HepG2 (cell line): ENCODE results near the gene LEAP2. TPM values are rescaled to one million over a fixed set of nuclear protein-coding genes. Genes with fewer than 3 reads are reported as not detected.
A peak's percentile ranks its signal among the peaks of the same experiment; 100 is the strongest.
"Not testable (repeated sequence)": the region's sequence is repeated elsewhere in the genome, so short reads cannot be mapped to it uniquely, and the experiment has no call there.

ENCODE experiments used
- ATAC-seq: fragments of 200-7000 bp; cut with Tn5 transposase; 3 replicates; pipeline ENCODE4 v1.9.1; 2020; ENCODE audit warnings: mild to moderate bottlenecking, moderate library complexity
- BruUV-seq: library from RNA; stranded (reverse); fragments of 400-500 nt; replicated peaks from 2 replicates; lab custom pipeline; 2021; lab: Mats Ljungman, UMichigan
- CTCF ChIA-PET: fragments of 300-600 bp; formaldehyde crosslinking; extraction: SDS; loops from one replicate; lab custom pipeline; 2021; ENCODE audit warnings: low total read pairs, inconsistent platforms, low intra/inter-chr PET ratio; lab: Yijun Ruan, JAX
- POLR2A ChIA-PET: fragments of 350-600 bp; sonication (Branson Sonifier 250); formaldehyde crosslinking; loops from one replicate; lab custom pipeline; 2020; ENCODE audit warnings: antibody characterized with exemption, inconsistent platforms; lab: Yijun Ruan, JAX
- DNase-seq: peaks from one replicate; pipeline ENCODE4 v3.0.0-alpha.2; 2015; ENCODE audit warnings: low spot score
- FAIRE-seq: peaks from 3 replicates; lab custom pipeline; 2011; peaks lifted over from hg19 to GRCh38; lab: Jason Lieb, UNC
- H2AFZ ChIP-seq: one replicate; pipeline ENCODE4 v1.6.1; 2011; ENCODE audit warnings: low read length, inconsistent platforms
- H3K27ac ChIP-seq: fragments of 300-600 bp; 3 replicates; pipeline ENCODE4 v1.8.0; 2011; ENCODE audit warnings: mixed run types, mild to moderate bottlenecking, mixed read lengths, low read length, inconsistent platforms; ENCODE audit not compliant: insufficient read depth; ENCODE audit errors: extremely low read length
- H3K27me3 ChIP-seq, 2 experiments: fragments of 200-600 bp in 1 of 2; 2 replicates in 1 of 2; 3 replicates in 1 of 2; pipeline versions ENCODE4 v1.6.0 to v1.8.0; 2011; ENCODE audit warnings: low read length in 2 of 2, mild to moderate bottlenecking in 2 of 2, moderate library complexity in 2 of 2, inconsistent platforms in 1 of 2; ENCODE audit not compliant: insufficient read depth in 2 of 2, control insufficient read depth in 1 of 2
- H3K36me3 ChIP-seq, 2 experiments: fragments of 200-600 bp in 1 of 2; replicated peaks in 1 of 2; 2 replicates in 1 of 2; 3 replicates in 1 of 2; pipeline versions ENCODE4 v1.5.1 to v1.8.0; 2011; ENCODE audit warnings: low read length in 2 of 2, inconsistent platforms in 1 of 2; ENCODE audit not compliant: insufficient read depth in 2 of 2, control insufficient read depth in 1 of 2
- H3K4me1 ChIP-seq: 2 replicates; pipeline ENCODE4 v1.5.1; 2012; ENCODE audit warnings: low read length, inconsistent platforms; ENCODE audit not compliant: insufficient read depth
- H3K4me2 ChIP-seq: 2 replicates; pipeline ENCODE4 v1.6.0; 2011; ENCODE audit warnings: low read depth, low read length, inconsistent platforms
- H3K4me3 ChIP-seq, 3 experiments: fragments of 200-600 bp in 1 of 3; sonication (generic), shearing (Covaris generic) in 1 of 3; replicated peaks in 1 of 3; 2 replicates each; pipeline ENCODE4 v1.5.1; 2011 to 2016; ENCODE audit warnings: low read length in 3 of 3, inconsistent platforms in 2 of 3, low read depth in 2 of 3, mild to moderate bottlenecking in 2 of 3, control low read depth in 1 of 3, mixed read lengths in 1 of 3; ENCODE audit not compliant: insufficient read depth in 1 of 3
- H3K79me2 ChIP-seq: one replicate; pipeline ENCODE4 v1.6.1; 2011; ENCODE audit warnings: low read length, inconsistent platforms; ENCODE audit not compliant: insufficient read depth
- H3K9ac ChIP-seq: 2 replicates; pipeline ENCODE4 v1.6.0; 2011; ENCODE audit warnings: mild to moderate bottlenecking, low read depth, low read length, inconsistent platforms; ENCODE audit not compliant: insufficient read depth
- H3K9me3 ChIP-seq: 2 replicates; pipeline ENCODE4 v1.5.1; 2012; ENCODE audit warnings: mild to moderate bottlenecking, low read length
- H4K20me1 ChIP-seq: 2 replicates; pipeline ENCODE4 v1.6.0; 2011; ENCODE audit warnings: inconsistent platforms, mild to moderate bottlenecking, low read length, moderate library complexity; ENCODE audit not compliant: insufficient read depth
- ZMYM3 ChIP-seq: sonication (generic); formaldehyde crosslinking; IDR thresholded peaks from 2 replicates; pipeline ENCODE4 v1.5.1; 2020; ENCODE audit warnings: mild to moderate bottlenecking, missing genetic modification reagents
- ZNF121 ChIP-seq: sonication (generic); formaldehyde crosslinking; IDR thresholded peaks from 2 replicates; pipeline ENCODE4 v1.5.0; 2020; ENCODE audit warnings: mild to moderate bottlenecking, missing genetic modification reagents
- ZNF672 ChIP-seq: sonication (generic); formaldehyde crosslinking; IDR thresholded peaks from 2 replicates; pipeline ENCODE4 v1.8.1; 2022; ENCODE audit warnings: missing genetic modification reagents
- WGBS: methylation state at CpG from one replicate; pipeline ENCODE4 v1.1.6; 2017; ENCODE audit warnings: low lambda C conversion rate; 5-methylcytosine and 5-hydroxymethylcytosine counted together
- in situ Hi-C: cut with HindIII; loops from 2 replicates; pipeline ENCODE4 v1.10.0; 2017; ENCODE audit warnings: low pct_unique_long_range_greater_than_20kb; ENCODE audit not compliant: extremely low pct_ligation_motif_present
- intact Hi-C: fragments of 100-400 bp; cut with micrococcal nuclease; formaldehyde crosslinking; loops from one replicate; pipeline ENCODE4 v1.10.0; 2022; ENCODE audit not compliant: unreplicated experiment
- polyA plus RNA-seq, 8 experiments: library from polyadenylated mRNA; depleted of rRNA in 3 of 8; stranded (reverse) in 7 of 8; unstranded in 1 of 8; fragments of >200 nt; fragmentation: Illumina TruSeq in 4 of 8; extraction: Trizol in 4 of 8; gene quantifications; 2 replicates each; pipeline versions ENCODE4 v1.2.1 to v1.2.3, GENCODE V29; 2011 to 2016; ENCODE audit warnings: low read depth in 4 of 8, missing spikeins in 1 of 8, mixed read lengths in 1 of 8; ENCODE audit not compliant: insufficient read depth in 1 of 8
- total RNA-seq, 5 experiments: library from RNA; depleted of rRNA; stranded (reverse); fragments of >200 nt; fragmentation: Illumina TruSeq; extraction: Trizol; gene quantifications; 2 replicates each; pipeline ENCODE4 v1.2.3, GENCODE V29; 2016; ENCODE audit warnings: low read depth in 1 of 5
- TF ChIP-seq, protein P1 (sequence below): sonication (generic); formaldehyde crosslinking; IDR thresholded peaks from 2 replicates; pipeline ENCODE4 v1.5.0; 2020; ENCODE audit warnings: mild to moderate bottlenecking, missing genetic modification reagents

LEAP2 gene
- total and polyA plus RNA-seq, 2 of the 13 experiments (the other 11 are each of a cell fraction or from before 2014, with no cell fraction given): 23.9 to 51.9 TPM

DNA sequence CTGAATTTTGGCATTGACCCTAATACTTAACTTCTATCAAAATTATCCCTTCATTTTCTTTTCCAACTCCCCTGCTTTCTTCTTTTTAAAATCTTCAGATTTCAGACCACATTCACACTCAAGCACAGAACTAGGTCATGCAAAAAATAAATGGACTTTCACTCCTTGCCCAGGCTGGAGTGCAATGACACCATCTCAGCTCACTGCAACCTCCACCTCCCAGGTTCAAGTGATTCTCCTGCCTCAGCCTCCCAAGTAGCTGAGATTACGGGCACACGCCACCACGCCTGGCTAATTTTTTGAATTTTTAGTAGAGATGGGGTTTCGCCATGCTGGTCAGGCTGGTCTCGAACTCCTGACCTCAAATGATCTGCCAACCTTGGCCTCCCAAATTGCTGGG is 18.5 kb upstream of the LEAP2 start:
- in situ Hi-C loops, H3K27me3 ChIP-seq, H3K9me3 ChIP-seq, CTCF ChIA-PET, H4K20me1 ChIP-seq, H3K36me3 ChIP-seq, H3K4me2 ChIP-seq, DNase-seq, H2AFZ ChIP-seq, H3K79me2 ChIP-seq, intact Hi-C loops, FAIRE-seq, H3K27ac ChIP-seq, BruUV-seq, H3K4me3 ChIP-seq, H3K9ac ChIP-seq, ATAC-seq: not testable (repeated sequence)
- TF ChIP-seq, protein P1, sequence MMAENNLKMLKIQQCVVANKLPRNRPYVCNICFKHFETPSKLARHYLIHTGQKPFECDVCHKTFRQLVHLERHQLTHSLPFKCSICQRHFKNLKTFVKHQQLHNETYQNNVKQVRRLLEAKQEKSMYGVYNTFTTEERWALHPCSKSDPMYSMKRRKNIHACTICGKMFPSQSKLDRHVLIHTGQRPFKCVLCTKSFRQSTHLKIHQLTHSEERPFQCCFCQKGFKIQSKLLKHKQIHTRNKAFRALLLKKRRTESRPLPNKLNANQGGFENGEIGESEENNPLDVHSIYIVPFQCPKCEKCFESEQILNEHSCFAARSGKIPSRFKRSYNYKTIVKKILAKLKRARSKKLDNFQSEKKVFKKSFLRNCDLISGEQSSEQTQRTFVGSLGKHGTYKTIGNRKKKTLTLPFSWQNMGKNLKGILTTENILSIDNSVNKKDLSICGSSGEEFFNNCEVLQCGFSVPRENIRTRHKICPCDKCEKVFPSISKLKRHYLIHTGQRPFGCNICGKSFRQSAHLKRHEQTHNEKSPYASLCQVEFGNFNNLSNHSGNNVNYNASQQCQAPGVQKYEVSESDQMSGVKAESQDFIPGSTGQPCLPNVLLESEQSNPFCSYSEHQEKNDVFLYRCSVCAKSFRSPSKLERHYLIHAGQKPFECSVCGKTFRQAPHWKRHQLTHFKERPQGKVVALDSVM (CRISPR knock-in tag): peak; percentile 70
- peak; percentile 69; the same call in 1 of the 2 replicates for TF ChIP-seq ZMYM3 (CRISPR knock-in tag)
- 98% methylated on average over 5 of the region's 5 CpGs for WGBS
- POLR2A ChIA-PET: interaction anchor here (2.6 to 2.8 kb wide), 2 partner anchors 10 to 15 kb away, joined by 20 to 28 read pairs; partner anchors contain the start of genes GDF9 and UQCRQ
- H3K4me1 ChIP-seq: peaks cover 52% of the 10 kb centered on the region

DNA sequence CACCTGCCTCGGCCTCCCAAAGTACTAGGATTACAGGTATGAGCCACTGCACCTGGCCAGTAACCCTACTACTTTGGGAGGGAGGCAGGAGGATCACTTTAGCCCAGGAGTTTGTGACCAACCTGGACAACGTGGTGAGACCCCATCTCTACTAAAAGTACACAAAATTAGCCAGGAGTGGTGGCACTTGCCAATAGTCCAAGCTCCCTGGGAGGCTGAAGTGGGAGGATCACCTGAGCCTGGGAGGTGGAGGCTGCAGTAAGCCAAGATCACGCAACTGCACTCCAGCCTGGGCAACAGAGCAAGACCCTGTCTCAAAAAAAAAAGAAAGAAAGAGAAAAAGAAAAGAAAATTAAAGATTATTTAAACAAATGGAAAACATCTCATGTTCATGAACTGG is 17.5 kb upstream of the LEAP2 start:
- Histone ChIP-seq H3K79me2 (no peaks in the 10 kb centered on the region), H3K36me3 (no peaks in the 10 kb centered on the region), H3K27ac (no peak overlapping the region), H3K9ac (no peak overlapping the region), H3K4me1 (peaks cover 42% of the 10 kb centered on the region), H3K4me3 (no peak overlapping the region), H4K20me1 (no peaks in the 10 kb centered on the region), H3K27me3 (no peaks in the 10 kb centered on the region; a peak in 1 of 5 replicates), H3K4me2 (no peak overlapping the region), H3K9me3 (no peaks in the 10 kb centered on the region), H2AFZ (no peak overlapping the region)
- BruUV-seq: no TSS peak
- in situ Hi-C loops (no loop called here), intact Hi-C loops (no loop called here)
- no peak for DNase-seq
- POLR2A ChIA-PET: no interaction called here
- ATAC-seq: no peak
- no peak for FAIRE-seq
- 89% methylated on average over 3 of the region's 3 CpGs for WGBS
- 0 out of 2 replicates have a peak, but pooled peaks have one; percentile 7 for TF ChIP-seq ZNF121
- TF ChIP-seq ZNF672: no peak
- TF ChIP-seq, protein P1 (CRISPR knock-in tag): peak; percentile 32; the same call in 1 of the 2 replicates
- CTCF ChIA-PET: no interaction called here
